OCI-LY7 (cell line): ENCODE results near the gene FUT8.

Experiments
- EZH2phosphoT487 ChIP-seq: fragments of 200-600 bp; sonication (generic); IDR thresholded peaks from 2 replicates; pipeline ENCODE4 v1.6.1; 2018; ENCODE audit warnings: low read depth, borderline replicate concordance, mild to moderate bottlenecking, mixed run types, antibody characterized with exemption, low read length, moderate library complexity, mixed read lengths
- TF ChIP-seq, protein P1 (sequence below): fragments of 200-600 bp; sonication (generic); conservative IDR thresholded peaks from 2 replicates; pipeline ENCODE4 v1.5.1; 2014; ENCODE audit warnings: mild to moderate bottlenecking, antibody characterized with exemption, low read length, moderate library complexity, mixed read lengths

DNA sequence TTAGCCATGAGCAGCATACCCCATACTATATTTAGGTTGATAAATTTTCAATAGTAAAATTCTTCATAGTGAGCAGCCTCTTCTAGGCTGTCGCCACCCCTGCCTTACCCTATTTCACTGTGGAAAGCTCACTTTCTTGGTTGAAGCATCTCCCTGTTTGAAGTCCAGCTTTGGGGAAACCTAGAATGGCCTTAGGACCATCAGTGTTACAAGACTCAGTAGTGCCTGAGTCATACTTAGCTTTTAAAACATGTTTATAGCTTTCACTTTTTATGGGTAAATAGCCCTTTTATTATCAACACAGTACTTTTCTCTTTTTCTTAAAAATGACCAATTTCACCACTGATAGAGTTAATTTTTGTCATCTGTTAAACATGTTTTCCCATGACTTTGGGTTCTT, 37.1 kb downstream of the FUT8 start:
- TF ChIP-seq, protein P1, sequence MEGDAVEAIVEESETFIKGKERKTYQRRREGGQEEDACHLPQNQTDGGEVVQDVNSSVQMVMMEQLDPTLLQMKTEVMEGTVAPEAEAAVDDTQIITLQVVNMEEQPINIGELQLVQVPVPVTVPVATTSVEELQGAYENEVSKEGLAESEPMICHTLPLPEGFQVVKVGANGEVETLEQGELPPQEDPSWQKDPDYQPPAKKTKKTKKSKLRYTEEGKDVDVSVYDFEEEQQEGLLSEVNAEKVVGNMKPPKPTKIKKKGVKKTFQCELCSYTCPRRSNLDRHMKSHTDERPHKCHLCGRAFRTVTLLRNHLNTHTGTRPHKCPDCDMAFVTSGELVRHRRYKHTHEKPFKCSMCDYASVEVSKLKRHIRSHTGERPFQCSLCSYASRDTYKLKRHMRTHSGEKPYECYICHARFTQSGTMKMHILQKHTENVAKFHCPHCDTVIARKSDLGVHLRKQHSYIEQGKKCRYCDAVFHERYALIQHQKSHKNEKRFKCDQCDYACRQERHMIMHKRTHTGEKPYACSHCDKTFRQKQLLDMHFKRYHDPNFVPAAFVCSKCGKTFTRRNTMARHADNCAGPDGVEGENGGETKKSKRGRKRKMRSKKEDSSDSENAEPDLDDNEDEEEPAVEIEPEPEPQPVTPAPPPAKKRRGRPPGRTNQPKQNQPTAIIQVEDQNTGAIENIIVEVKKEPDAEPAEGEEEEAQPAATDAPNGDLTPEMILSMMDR: no peak
- no peak for TF ChIP-seq EZH2phosphoT487
